ENCODE results near the gene TGIF2LX.
"Not testable (repeated sequence)": the region's sequence is repeated elsewhere in the genome, so short reads cannot be mapped to it uniquely, and the experiment has no call there.

The TGIF2LX gene

GRCh38 chrX:89921665-89922064 is at the start of gene TGIF2LX:
TGIF2LX (plus strand) TSS chrX:89921908; CDS start chrX:89922086, 178 bp downstream.
- DNase-seq (ENCODE audit: low read depth in 3 of 3, low spot score in 1 of 3): not testable (repeated sequence)

GRCh38 chrX:89922338-89922934 is 728 bp downstream of the TGIF2LX start:
- not testable (repeated sequence) for DNase-seq (ENCODE audit: low read depth in 3 of 3, low spot score in 1 of 3)

- not testable (repeated sequence) for DNase-seq (ENCODE audit: low read depth in 3 of 3, low spot score in 1 of 3)
Observed at GRCh38 chrX:89943077-89943476, 21.4 kb downstream of the TGIF2LX start.

GRCh38 chrX:89965588-89965987 is 43.9 kb downstream of the TGIF2LX start:
- not testable (repeated sequence) for DNase-seq (ENCODE audit: low read depth in 3 of 3, low spot score in 1 of 3)
